ENCODE data around the gene SUSD1. TPM values are rescaled to one million over a fixed set of nuclear protein-coding genes. Genes with fewer than 3 reads are reported as not detected.
"Not testable (repeated sequence)": the region's sequence is repeated elsewhere in the genome, so short reads cannot be mapped to it uniquely, and the experiment has no call there.

Gene SUSD1
- polyA plus RNA-seq, 1 donor (not counting 4 experiments of a cell fraction or from before 2014, with no cell fraction given), result 3.6 TPM

DNA sequence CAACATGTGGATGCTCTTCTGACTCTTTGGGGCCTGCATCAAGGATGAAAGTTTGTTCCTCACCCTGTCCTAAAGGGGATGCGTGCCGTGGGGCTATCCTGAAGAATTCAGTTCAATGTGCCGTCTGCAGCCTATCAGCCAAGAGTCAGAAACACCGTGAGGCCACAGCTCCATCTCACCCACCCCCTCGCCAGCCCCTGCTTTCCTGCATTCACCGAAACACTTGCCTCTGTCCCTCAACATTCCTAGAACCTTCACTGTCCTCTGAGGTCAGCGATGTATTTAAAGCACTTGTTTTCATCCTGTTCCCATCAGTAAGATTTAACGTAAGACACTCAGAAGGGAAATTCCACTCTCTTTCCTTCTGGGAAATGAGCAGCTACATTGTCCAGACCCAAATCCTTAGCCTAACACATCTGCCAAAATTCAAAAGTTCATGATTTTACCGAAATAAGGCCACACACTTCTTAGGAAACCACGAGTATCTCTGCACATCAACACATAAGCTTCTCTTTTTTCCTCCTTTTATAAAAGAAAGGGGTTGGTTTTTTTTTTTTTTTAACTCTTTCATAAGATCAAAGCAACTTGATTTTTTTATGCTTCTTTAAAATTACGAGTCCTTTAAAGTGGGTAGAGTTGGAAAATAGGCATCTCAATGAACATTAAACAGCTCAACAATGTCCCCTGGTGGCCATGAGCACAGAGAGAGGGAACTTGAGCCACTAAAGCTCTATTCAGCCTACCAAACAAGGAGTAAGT is 100.7 kb downstream of the SUSD1 start:
- H2AFZ ChIP-seq (ENCODE audit: control insufficient read depth, low read length), result no peak overlapping the region
- no peaks in the 10 kb centered on the region for H3K36me3 ChIP-seq (ENCODE audit: control insufficient read depth in 2 of 2, extremely low read depth in 1 of 2, insufficient read depth in 2 of 2, low read length in 2 of 2)
- no peaks in the 10 kb centered on the region for H4K20me1 ChIP-seq (ENCODE audit: control insufficient read depth, extremely low read depth, insufficient read depth, low read length)
- H3K9me3 ChIP-seq (ENCODE audit: control insufficient read depth, low read depth, low read length), result no peaks in the 10 kb centered on the region
- dilution Hi-C loops (cut with MboI; ENCODE audit: extremely low pct_ligation_motif_present, low sequenced_read_pairs), result no loop called here
- TF ChIP-seq EZH2 (IDR thresholded peaks at IDR 0.05; ENCODE audit: low read length), result no peak
- TF ChIP-seq, protein P1, sequence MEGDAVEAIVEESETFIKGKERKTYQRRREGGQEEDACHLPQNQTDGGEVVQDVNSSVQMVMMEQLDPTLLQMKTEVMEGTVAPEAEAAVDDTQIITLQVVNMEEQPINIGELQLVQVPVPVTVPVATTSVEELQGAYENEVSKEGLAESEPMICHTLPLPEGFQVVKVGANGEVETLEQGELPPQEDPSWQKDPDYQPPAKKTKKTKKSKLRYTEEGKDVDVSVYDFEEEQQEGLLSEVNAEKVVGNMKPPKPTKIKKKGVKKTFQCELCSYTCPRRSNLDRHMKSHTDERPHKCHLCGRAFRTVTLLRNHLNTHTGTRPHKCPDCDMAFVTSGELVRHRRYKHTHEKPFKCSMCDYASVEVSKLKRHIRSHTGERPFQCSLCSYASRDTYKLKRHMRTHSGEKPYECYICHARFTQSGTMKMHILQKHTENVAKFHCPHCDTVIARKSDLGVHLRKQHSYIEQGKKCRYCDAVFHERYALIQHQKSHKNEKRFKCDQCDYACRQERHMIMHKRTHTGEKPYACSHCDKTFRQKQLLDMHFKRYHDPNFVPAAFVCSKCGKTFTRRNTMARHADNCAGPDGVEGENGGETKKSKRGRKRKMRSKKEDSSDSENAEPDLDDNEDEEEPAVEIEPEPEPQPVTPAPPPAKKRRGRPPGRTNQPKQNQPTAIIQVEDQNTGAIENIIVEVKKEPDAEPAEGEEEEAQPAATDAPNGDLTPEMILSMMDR (optimal IDR thresholded peaks at IDR 0.05 in 1 of 3, IDR thresholded peaks at IDR 0.05 in 1 of 3, conservative IDR thresholded peaks at IDR 0.05 in 1 of 3; ENCODE audit: extremely low read depth in 1 of 3, insufficient read depth in 2 of 3, low read length in 3 of 3), result peak; percentile 87 to 91 (median 89)
- H3K4me2 ChIP-seq (ENCODE audit: control insufficient read depth, extremely low read depth, insufficient read depth, low read depth, low read length), result no peak overlapping the region
- no peaks in the 10 kb centered on the region for H3K79me2 ChIP-seq (ENCODE audit: control insufficient read depth, insufficient read depth, low read length)
- H3K9ac ChIP-seq (ENCODE audit: control insufficient read depth, extremely low read depth, insufficient read depth, low read length), result peak overlapping the region; percentile 13
- DNase-seq (ENCODE audit: low read depth, low spot score) (no peak), FAIRE-seq (no peak)
- peaks cover 3% of the 10 kb centered on the region for H3K4me1 ChIP-seq (ENCODE audit: control insufficient read depth, extremely low read depth, insufficient read depth, low read length)
- peak overlapping the region; percentile 25 for H3K27ac ChIP-seq (ENCODE audit: control insufficient read depth, insufficient read depth, low read length)
- no peaks in the 10 kb centered on the region for H3K9me1 ChIP-seq (ENCODE audit: control insufficient read depth, extremely low read depth, insufficient read depth, low read length)
- H3K4me3 ChIP-seq (ENCODE audit: control insufficient read depth in 2 of 3, extremely low read depth in 1 of 3, insufficient read depth in 2 of 3, low read depth in 1 of 3, low read length in 3 of 3), result no peak overlapping the region
- H3K27me3 ChIP-seq (ENCODE audit: control insufficient read depth, extremely low read depth, insufficient read depth, low read length), result no peaks in the 10 kb centered on the region

- FAIRE-seq; H3K4me1 ChIP-seq (ENCODE audit: control insufficient read depth, extremely low read depth, insufficient read depth, low read length); H3K4me3 ChIP-seq (ENCODE audit: control insufficient read depth in 2 of 3, extremely low read depth in 1 of 3, insufficient read depth in 2 of 3, low read depth in 1 of 3, low read length in 3 of 3); H3K9me3 ChIP-seq (ENCODE audit: control insufficient read depth, low read depth, low read length); H3K9ac ChIP-seq (ENCODE audit: control insufficient read depth, extremely low read depth, insufficient read depth, low read length); H4K20me1 ChIP-seq (ENCODE audit: control insufficient read depth, extremely low read depth, insufficient read depth, low read length); H2AFZ ChIP-seq (ENCODE audit: control insufficient read depth, low read length); H3K36me3 ChIP-seq (ENCODE audit: control insufficient read depth in 2 of 2, extremely low read depth in 1 of 2, insufficient read depth in 2 of 2, low read length in 2 of 2); H3K27me3 ChIP-seq (ENCODE audit: control insufficient read depth, extremely low read depth, insufficient read depth, low read length); DNase-seq (ENCODE audit: low read depth, low spot score); H3K79me2 ChIP-seq (ENCODE audit: control insufficient read depth, insufficient read depth, low read length); H3K9me1 ChIP-seq (ENCODE audit: control insufficient read depth, extremely low read depth, insufficient read depth, low read length); dilution Hi-C loops (cut with MboI; ENCODE audit: extremely low pct_ligation_motif_present, low sequenced_read_pairs); H3K27ac ChIP-seq (ENCODE audit: control insufficient read depth, insufficient read depth, low read length); H3K4me2 ChIP-seq (ENCODE audit: control insufficient read depth, extremely low read depth, insufficient read depth, low read depth, low read length): not testable (repeated sequence)
Observed at GRCh38 chr9:112073639-112074173, 101.4 kb downstream of the SUSD1 start.

Data from keratinocyte (primary cell).